ENCODE results near the gene MIDN.

DNA sequence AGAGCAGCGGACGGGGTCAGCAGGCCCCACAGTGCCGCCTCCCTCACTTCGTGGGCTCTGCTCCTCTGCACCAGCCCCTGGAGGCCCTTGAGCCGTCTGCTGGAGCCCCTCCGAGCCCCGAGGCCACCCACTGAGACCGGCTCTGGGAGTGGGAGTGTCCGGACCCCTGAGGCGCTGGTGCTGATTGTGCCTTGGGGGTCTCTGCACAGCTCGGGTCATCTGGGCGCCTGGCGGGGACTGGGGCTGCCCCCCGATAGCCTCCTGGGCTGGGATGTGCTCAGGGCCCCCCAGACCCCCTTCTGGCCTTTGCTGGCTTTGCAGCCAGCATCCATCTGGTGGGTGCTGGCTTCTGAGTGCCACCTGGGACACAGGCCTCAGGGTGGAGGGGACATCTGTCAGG lies 26.0 kb upstream of the MIDN start:
- TF ChIP-seq, protein P1, sequence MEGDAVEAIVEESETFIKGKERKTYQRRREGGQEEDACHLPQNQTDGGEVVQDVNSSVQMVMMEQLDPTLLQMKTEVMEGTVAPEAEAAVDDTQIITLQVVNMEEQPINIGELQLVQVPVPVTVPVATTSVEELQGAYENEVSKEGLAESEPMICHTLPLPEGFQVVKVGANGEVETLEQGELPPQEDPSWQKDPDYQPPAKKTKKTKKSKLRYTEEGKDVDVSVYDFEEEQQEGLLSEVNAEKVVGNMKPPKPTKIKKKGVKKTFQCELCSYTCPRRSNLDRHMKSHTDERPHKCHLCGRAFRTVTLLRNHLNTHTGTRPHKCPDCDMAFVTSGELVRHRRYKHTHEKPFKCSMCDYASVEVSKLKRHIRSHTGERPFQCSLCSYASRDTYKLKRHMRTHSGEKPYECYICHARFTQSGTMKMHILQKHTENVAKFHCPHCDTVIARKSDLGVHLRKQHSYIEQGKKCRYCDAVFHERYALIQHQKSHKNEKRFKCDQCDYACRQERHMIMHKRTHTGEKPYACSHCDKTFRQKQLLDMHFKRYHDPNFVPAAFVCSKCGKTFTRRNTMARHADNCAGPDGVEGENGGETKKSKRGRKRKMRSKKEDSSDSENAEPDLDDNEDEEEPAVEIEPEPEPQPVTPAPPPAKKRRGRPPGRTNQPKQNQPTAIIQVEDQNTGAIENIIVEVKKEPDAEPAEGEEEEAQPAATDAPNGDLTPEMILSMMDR (IDR thresholded peaks at IDR 0.05) = no peak
- no peak for TF ChIP-seq POLR2A (IDR thresholded peaks at IDR 0.05)
- no peak for TF ChIP-seq EP300 (IDR thresholded peaks at IDR 0.05)
